ENCODE results near the gene SYT11. TPM values are rescaled to one million over a fixed set of nuclear protein-coding genes. Genes with fewer than 3 reads are reported as not detected.
A peak's percentile ranks its signal among the peaks of the same experiment; 100 is the strongest.

Gene SYT11
- total RNA-seq, 1 donor from 2014 or later = 4.9 TPM

DNA sequence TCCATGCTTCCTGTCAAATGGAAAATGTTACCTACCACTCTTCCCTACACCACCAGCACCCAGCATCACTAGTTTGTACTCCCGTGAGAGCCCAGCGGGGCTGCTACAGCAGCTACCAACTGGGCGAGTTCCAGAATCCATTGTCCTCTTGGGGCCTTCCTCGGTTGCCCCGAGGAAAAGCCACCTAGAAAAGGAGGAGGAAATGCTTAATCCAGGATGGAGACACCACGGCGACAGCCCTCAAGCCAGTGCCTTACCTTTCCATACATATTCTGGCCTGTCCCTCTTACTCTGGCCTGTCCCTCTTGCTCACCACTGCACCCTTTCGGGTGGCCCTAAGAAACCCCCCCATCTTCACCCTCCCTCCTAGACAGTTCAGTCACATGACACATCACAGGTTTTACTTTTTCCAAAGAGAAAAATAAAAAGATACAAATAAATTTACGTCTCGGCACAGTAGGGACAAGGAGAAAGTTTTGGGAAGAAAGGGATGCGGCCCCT, 51.3 kb downstream of the SYT11 start:
- H3K27ac Mint-ChIP-seq (ENCODE audit: unreplicated experiment) = peak overlapping the region; percentile 99
- no peaks in the 10 kb centered on the region for H3K9me3 Mint-ChIP-seq (ENCODE audit: low read depth)
- DNase-seq (ENCODE audit: low spot score) = no peak
- H3K4me3 Mint-ChIP-seq (ENCODE audit: unreplicated experiment) = peak overlapping the region; percentile 87
- TF ChIP-seq, protein P1, sequence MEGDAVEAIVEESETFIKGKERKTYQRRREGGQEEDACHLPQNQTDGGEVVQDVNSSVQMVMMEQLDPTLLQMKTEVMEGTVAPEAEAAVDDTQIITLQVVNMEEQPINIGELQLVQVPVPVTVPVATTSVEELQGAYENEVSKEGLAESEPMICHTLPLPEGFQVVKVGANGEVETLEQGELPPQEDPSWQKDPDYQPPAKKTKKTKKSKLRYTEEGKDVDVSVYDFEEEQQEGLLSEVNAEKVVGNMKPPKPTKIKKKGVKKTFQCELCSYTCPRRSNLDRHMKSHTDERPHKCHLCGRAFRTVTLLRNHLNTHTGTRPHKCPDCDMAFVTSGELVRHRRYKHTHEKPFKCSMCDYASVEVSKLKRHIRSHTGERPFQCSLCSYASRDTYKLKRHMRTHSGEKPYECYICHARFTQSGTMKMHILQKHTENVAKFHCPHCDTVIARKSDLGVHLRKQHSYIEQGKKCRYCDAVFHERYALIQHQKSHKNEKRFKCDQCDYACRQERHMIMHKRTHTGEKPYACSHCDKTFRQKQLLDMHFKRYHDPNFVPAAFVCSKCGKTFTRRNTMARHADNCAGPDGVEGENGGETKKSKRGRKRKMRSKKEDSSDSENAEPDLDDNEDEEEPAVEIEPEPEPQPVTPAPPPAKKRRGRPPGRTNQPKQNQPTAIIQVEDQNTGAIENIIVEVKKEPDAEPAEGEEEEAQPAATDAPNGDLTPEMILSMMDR (IDR thresholded peaks at IDR 0.05) = peak; percentile 42
- H3K27me3 Mint-ChIP-seq (ENCODE audit: low read depth) = no peaks in the 10 kb centered on the region
- peaks cover 16% of the 10 kb centered on the region for H3K36me3 Mint-ChIP-seq (ENCODE audit: low read depth)
- H3K4me1 Mint-ChIP-seq (ENCODE audit: low read depth) = peaks cover 30% of the 10 kb centered on the region

DNA sequence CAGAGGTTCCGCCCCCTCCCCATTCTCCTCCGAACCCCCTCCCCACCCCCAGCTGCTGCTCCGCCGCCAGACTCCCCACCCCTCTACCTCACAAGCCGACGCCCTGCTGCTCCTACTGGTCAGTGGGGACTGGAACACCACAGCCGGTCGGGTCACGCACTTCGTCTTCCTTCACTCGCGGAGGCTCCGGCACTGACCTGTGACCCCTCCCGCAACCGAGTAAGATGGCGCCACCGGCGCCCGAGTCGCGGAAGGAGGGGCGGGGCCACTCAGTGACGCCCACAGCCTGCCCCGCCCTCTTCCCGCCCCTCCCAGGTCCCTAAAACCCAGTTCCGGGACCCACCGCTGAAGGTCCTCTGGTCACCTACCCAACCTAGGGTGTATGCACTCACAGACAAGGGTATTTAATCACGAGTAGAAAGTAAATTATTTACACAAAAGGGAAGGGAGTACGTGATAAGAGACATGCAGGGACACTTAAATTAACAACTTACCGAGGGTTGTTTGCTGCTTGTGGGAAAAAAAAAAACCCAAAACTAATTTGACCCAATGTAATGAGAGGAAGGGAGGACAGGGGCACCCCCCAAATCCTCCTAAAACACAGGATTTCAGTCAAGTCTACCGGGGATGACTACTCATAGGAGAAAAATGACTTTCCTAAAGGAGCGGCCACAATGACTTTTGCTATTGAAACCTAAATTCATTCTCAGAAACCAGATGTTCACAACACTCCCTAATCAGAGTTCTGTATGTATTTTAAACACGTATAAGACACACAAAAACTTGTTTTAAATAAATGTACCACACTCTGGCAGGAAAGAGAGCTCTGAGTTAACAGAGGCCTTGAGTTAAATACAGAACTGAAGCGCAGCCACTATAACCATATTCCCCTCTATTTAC, 52.0 kb downstream of the SYT11 start, which contains the start of gene RIT1:
Gene RIT1, minus strand, starts transcription at position 194 of the 900 bp plus-strand sequence. CDS start 588 bp downstream, outside the sequence.
- Mint-ChIP-seq H3K36me3 (ENCODE audit: low read depth) (peaks cover 18% of the 10 kb centered on the region), H3K4me3 (ENCODE audit: unreplicated experiment) (peak within 1 kb of the TSS; percentile 87), H3K27ac (ENCODE audit: unreplicated experiment) (peak within 1 kb of the TSS; percentile 99), H3K27me3 (ENCODE audit: low read depth) (no peaks in the 10 kb centered on the region), H3K4me1 (ENCODE audit: low read depth) (peaks cover 30% of the 10 kb centered on the region), H3K9me3 (ENCODE audit: low read depth) (no peaks in the 10 kb centered on the region)
- TF ChIP-seq, protein P1 (IDR thresholded peaks at IDR 0.05) = peak; percentile 30
- DNase-seq (ENCODE audit: low spot score) = peak; percentile 91

DNA sequence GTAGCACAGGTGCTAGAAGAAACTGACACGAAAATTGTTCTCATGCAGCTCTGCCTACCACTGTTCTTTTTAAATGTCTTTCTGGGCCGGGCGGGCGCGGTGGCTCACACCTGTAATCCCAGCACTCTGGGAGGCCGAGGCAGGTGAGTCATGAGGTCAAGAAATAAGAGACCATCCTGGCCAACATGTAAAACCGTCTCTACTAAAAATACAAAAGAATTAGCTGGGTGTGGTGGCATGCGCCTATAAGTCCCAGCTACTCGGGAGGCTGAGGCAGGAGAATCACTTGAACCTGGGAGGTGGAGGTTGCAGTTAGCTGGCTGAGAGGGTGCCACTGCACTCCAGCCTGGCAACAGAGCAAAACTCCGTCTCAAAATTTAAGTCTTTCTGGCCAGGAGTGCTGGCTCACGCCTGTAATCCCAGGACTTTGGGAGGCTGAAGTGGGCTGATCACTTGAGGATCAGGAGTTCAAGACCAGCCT, 52.7 kb downstream of the SYT11 start:
- H3K27me3 Mint-ChIP-seq (ENCODE audit: low read depth) = no peaks in the 10 kb centered on the region
- peak overlapping the region; percentile 99 for H3K27ac Mint-ChIP-seq (ENCODE audit: unreplicated experiment)
- peaks cover 24% of the 10 kb centered on the region for H3K36me3 Mint-ChIP-seq (ENCODE audit: low read depth)
- H3K9me3 Mint-ChIP-seq (ENCODE audit: low read depth) = no peaks in the 10 kb centered on the region
- peaks cover 30% of the 10 kb centered on the region for H3K4me1 Mint-ChIP-seq (ENCODE audit: low read depth)
- TF ChIP-seq, protein P1 (IDR thresholded peaks at IDR 0.05) = no peak
- no peak for DNase-seq (ENCODE audit: low spot score)
- H3K4me3 Mint-ChIP-seq (ENCODE audit: unreplicated experiment) = no peak overlapping the region

DNA sequence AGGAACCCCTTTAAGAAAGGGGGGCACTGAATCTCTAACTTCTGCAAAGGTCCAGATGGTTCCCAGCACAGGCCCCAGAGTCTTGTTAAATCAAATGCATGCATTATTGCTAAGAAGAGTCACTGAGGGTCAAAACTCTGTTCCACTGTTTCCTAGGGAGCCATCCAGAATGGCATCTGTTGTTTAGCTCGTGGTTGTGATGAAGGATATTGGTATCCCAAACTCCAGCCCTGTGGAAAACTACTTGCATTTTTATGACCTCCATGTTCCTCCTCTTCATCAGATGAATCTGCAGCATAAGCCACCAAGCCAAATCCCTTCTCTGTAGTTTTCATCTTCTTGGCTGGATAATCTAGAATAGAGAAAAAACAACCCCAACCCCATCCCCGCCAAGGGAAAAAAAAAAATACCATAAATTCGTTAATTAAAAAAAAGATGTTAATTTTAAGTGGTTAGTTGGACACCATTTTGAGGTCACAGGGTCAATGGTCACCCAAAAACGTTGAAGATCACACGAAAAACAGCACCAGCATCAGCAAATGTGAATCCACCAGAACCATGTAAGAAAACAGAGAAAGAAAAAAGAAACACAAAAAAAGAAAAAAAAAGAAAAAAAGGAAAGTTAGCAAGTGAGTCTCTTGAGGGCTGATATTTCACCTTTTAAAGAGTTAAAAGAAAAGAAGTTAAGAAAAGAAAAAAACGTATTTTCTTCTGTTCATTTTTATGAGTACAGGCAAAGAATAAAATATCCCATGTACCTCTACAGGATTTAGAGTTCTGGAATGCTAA, 54.8 kb downstream of the SYT11 start:
- Mint-ChIP-seq H3K9me3 (ENCODE audit: low read depth) (no peaks in the 10 kb centered on the region), H3K4me3 (ENCODE audit: unreplicated experiment) (no peak overlapping the region)

More for the DNA sequence above, 54.8 kb downstream of the SYT11 start:
- no peak for DNase-seq (ENCODE audit: low spot score)
- Mint-ChIP-seq H3K27me3 (ENCODE audit: low read depth) (no peaks in the 10 kb centered on the region), H3K4me1 (ENCODE audit: low read depth) (peaks cover 28% of the 10 kb centered on the region), H3K36me3 (ENCODE audit: low read depth) (peaks cover 33% of the 10 kb centered on the region), H3K27ac (ENCODE audit: unreplicated experiment) (peak overlapping the region; percentile 34)
- TF ChIP-seq, protein P1 (IDR thresholded peaks at IDR 0.05) = no peak
